K562 (cell line): ENCODE measurements around the gene CCDC9. TPM values are rescaled to one million over a fixed set of nuclear protein-coding genes. Genes with fewer than 3 reads are reported as not detected.
A peak's percentile ranks its signal among the peaks of the same experiment; 100 is the strongest.
"Not testable (repeated sequence)": the region's sequence is repeated elsewhere in the genome, so short reads cannot be mapped to it uniquely, and the experiment has no call there.

ENCODE experiments used
- ATAC-seq: fragments of 200-7000 bp; cut with Tn5 transposase; 3 replicates; pipeline ENCODE4 v1.9.1; 2020; ENCODE audit warnings: moderate library complexity
- BruUV-seq: library from RNA; stranded (reverse); fragments of 400-500 nt; replicated peaks from 2 replicates; lab custom pipeline; 2021; lab: Mats Ljungman, UMichigan
- CTCF ChIA-PET: fragments of 300-600 bp; formaldehyde crosslinking; extraction: SDS; loops from one replicate; lab custom pipeline; 2021; ENCODE audit warnings: low intra/inter-chr PET ratio; lab: Yijun Ruan, JAX
- POLR2A ChIA-PET: fragments of 300-600, 350-650 bp; sonication (Branson Sonifier 250); formaldehyde crosslinking; extraction: SDS; loops from one replicate; lab custom pipeline; 2021; ENCODE audit warnings: antibody characterized with exemption, inconsistent platforms; lab: Yijun Ruan, JAX
- DNase-seq, 4 experiments: peaks; one replicate each; pipeline versions ENCODE4 v3.0.0 to v3.0.0-alpha.2; 2011 to 2018; ENCODE audit warnings: low spot score in 3 of 4, mixed read lengths in 3 of 4; ENCODE audit errors: extremely low read depth in 1 of 4
- FAIRE-seq: peaks from 2 replicates; lab custom pipeline; 2011; peaks lifted over from hg19 to GRCh38; lab: Jason Lieb, UNC
- H2AFZ ChIP-seq: 2 replicates; pipeline ENCODE4 v1.6.0; 2011; ENCODE audit warnings: low read depth, low read length, control low read depth, inconsistent platforms
- H3K27ac ChIP-seq: fragments of 200-600 bp; 3 replicates; pipeline ENCODE4 v1.8.0; 2011; ENCODE audit warnings: low read depth, mild to moderate bottlenecking, control low read depth, inconsistent platforms, low read length, moderate library complexity, mixed read lengths; ENCODE audit errors: extremely low read depth
- H3K27me3 ChIP-seq, 2 experiments: fragments of 300-600 bp in 1 of 2; 2 replicates in 1 of 2; 3 replicates in 1 of 2; pipeline versions ENCODE4 v1.6.0 to v1.8.0; 2011; ENCODE audit warnings: inconsistent platforms in 2 of 2, low read length in 2 of 2, mild to moderate bottlenecking in 1 of 2, mixed read lengths in 1 of 2, moderate library complexity in 1 of 2; ENCODE audit not compliant: control insufficient read depth in 2 of 2, insufficient read depth in 2 of 2
- H3K36me3 ChIP-seq: fragments of 300-600 bp; 3 replicates; pipeline ENCODE4 v1.8.0; 2011; ENCODE audit warnings: mild to moderate bottlenecking, low read length, inconsistent platforms; ENCODE audit not compliant: control insufficient read depth, insufficient read depth
- H3K4me1 ChIP-seq, 2 experiments: fragments of 200-600 bp in 1 of 2; replicated peaks in 1 of 2; 2 replicates in 1 of 2; 3 replicates in 1 of 2; pipeline versions ENCODE4 v1.5.1 to v1.8.0; 2011; ENCODE audit warnings: inconsistent platforms in 2 of 2, low read length in 2 of 2, mild to moderate bottlenecking in 1 of 2, mixed read lengths in 1 of 2, moderate library complexity in 1 of 2; ENCODE audit not compliant: control insufficient read depth in 2 of 2, insufficient read depth in 2 of 2
- H3K4me2 ChIP-seq: 2 replicates; pipeline ENCODE4 v1.6.1; 2011; ENCODE audit warnings: low read length, control low read depth, inconsistent platforms, mixed read lengths; ENCODE audit not compliant: insufficient read depth
- H3K4me3 ChIP-seq: fragments of 200-600 bp; sonication (generic), shearing (Covaris generic); 2 replicates; pipeline ENCODE4 v1.5.1; 2016; ENCODE audit warnings: control low read depth, inconsistent platforms
- H3K79me2 ChIP-seq: fragments of 200-600 bp; 3 replicates; pipeline ENCODE4 v1.8.0; 2011; ENCODE audit warnings: low read length, inconsistent platforms; ENCODE audit not compliant: control insufficient read depth, insufficient read depth
- H3K9ac ChIP-seq, 2 experiments: 2 replicates each; pipeline versions ENCODE4 v1.6.0 to v1.6.1; 2011; ENCODE audit warnings: low read depth in 2 of 2, low read length in 2 of 2, control low read depth in 1 of 2, inconsistent platforms in 1 of 2, mild to moderate bottlenecking in 1 of 2, mixed read lengths in 1 of 2; ENCODE audit not compliant: insufficient read depth in 1 of 2
- H3K9me1 ChIP-seq: one replicate; pipeline ENCODE4 v1.6.0; 2011; ENCODE audit warnings: inconsistent platforms, mild to moderate bottlenecking, low read length, moderate library complexity; ENCODE audit not compliant: control insufficient read depth, insufficient read depth
- H3K9me3 ChIP-seq: replicated peaks from 2 replicates; pipeline ENCODE4 v1.5.1; 2011; ENCODE audit warnings: low read depth, low read length, inconsistent platforms; ENCODE audit not compliant: control insufficient read depth, insufficient read depth
- H4K20me1 ChIP-seq: replicated peaks from 2 replicates; pipeline ENCODE4 v1.6.1; 2011; ENCODE audit warnings: low read length, inconsistent platforms, mixed read lengths; ENCODE audit not compliant: control insufficient read depth, insufficient read depth
- ATF3 ChIP-seq, 2 experiments: fragments of 450-650 bp in 1 of 2; sonication (generic) in 1 of 2; formaldehyde crosslinking in 1 of 2; IDR thresholded peaks in 1 of 2; conservative IDR thresholded peaks in 1 of 2; 2 replicates each; pipeline versions ENCODE4 v1.6.1 to v1.8.1; 2016 to 2023; ENCODE audit warnings: mild to moderate bottlenecking in 2 of 2, moderate library complexity in 2 of 2, inconsistent platforms in 1 of 2, missing genetic modification reagents in 1 of 2
- HLTF ChIP-seq: fragments of 450-650 bp; IDR thresholded peaks from 2 replicates; pipeline ENCODE4 v1.6.1; 2016
- POLR2A ChIP-seq: fragments of 450-650 bp; conservative IDR thresholded peaks from 2 replicates; pipeline ENCODE4 v1.6.1; 2016
- POLR2B ChIP-seq: fragments of 450-650 bp; IDR thresholded peaks from 2 replicates; pipeline ENCODE4 v1.6.1; 2018; ENCODE audit warnings: low read depth; ENCODE audit not compliant: partially characterized antibody
- PRDM10 ChIP-seq: fragments of 450-650 bp; IDR thresholded peaks from 2 replicates; pipeline ENCODE4 v1.6.1; 2018; ENCODE audit not compliant: partially characterized antibody
- TFAM ChIP-seq: fragments of 250-450 bp; sonication (Bioruptor Pico); conservative IDR thresholded peaks from 2 replicates; pipeline ENCODE4 v1.5.0; 2021; ENCODE audit warnings: mild to moderate bottlenecking, moderate library complexity
- ZNF121 ChIP-seq: sonication (generic); formaldehyde crosslinking; conservative IDR thresholded peaks from 2 replicates; pipeline ENCODE4 v1.8.0; 2022; ENCODE audit warnings: missing genetic modification reagents
- ZNF384 ChIP-seq: IDR thresholded peaks from 2 replicates; pipeline ENCODE4 v1.6.1; 2012; ENCODE audit warnings: low read depth, low read length, improper control_type of control experiment
- WGBS: fragments of 100-300 bp; shearing (Covaris generic); methylation state at CpG from one replicate; pipeline ENCODE4 v1.1.6; 2016; ENCODE audit warnings: low coverage, mixed read lengths; ENCODE audit not compliant: insufficient coverage; ENCODE audit errors: missing lambda C conversion rate; 5-methylcytosine and 5-hydroxymethylcytosine counted together
- in situ Hi-C: fragments of 300-500 bp; cut with MboI; formaldehyde crosslinking; loops from 4 replicates; pipeline ENCODE4 v1.15.0; 2018; ENCODE audit warnings: inconsistent platforms, mixed read lengths
- intact Hi-C: fragments of 100-400 bp; cut with micrococcal nuclease; formaldehyde crosslinking; loops from 2 replicates; pipeline ENCODE4 v1.14.2; 2022
- polyA plus RNA-seq, 8 experiments: library from polyadenylated mRNA; depleted of rRNA in 4 of 8; stranded (reverse) in 5 of 8; unstranded in 3 of 8; fragments of >200 nt; fragmentation: Nextera tagmentation in 2 of 8; fragmentation: Illumina TruSeq in 1 of 8; extraction: Ambion mirVana in 2 of 8; extraction: Trizol in 1 of 8; gene quantifications; 2 replicates each; pipeline versions ENCODE4 v1.2.1 to v1.2.3, GENCODE V29; 2011 to 2014; ENCODE audit warnings: inconsistent platforms in 1 of 8, missing spikeins in 1 of 8
- total RNA-seq, 7 experiments: library from RNA; depleted of rRNA in 6 of 7; stranded (reverse); fragments of >200 nt in 6 of 7; fragmentation: Illumina TruSeq in 2 of 7; extraction: Trizol in 2 of 7; gene quantifications; 2 replicates each; pipeline versions ENCODE4 v1.2.1 to v1.2.3, GENCODE V29; 2011 to 2021; ENCODE audit warnings: low replicate concordance in 1 of 7

The CCDC9 gene
- total and polyA plus RNA-seq, 9 of the 15 experiments (the other 6 are each of a cell fraction or from before 2014, with no cell fraction given): 0.23 to 38.6 (median 8.4) TPM

- TF ChIP-seq POLR2A (0 out of 2 replicates have a peak, but pooled peaks have one; percentile 27), HLTF (no peak), POLR2B (no peak), TFAM (no peak), ATF3 (IDR thresholded peaks at IDR 0.05) (no peak), ATF3 (CRISPR knock-in tag; conservative IDR thresholded peaks at IDR 0.05) (no peak)
Observed at GRCh38 chr19:47275791-47276461, 19.6 kb downstream of the CCDC9 start (continued).

GRCh38 chr19:47276513-47276912, 20.2 kb downstream of the CCDC9 start:
- Histone ChIP-seq H3K4me2 (peak overlapping the region; percentile 80), H3K27ac (peak overlapping the region; percentile 78; the same call in 1 of the 3 replicates), H3K4me3 (peak overlapping the region; percentile 60; the same call in 1 of the 2 replicates), H3K79me2 (peaks cover 20% of the 10 kb centered on the region), H3K4me1 (peaks cover 35 to 66% of the 10 kb centered on the region in 2 experiments), H3K36me3 (peaks cover 12% of the 10 kb centered on the region; the same call in 1 of the 3 replicates), H3K9ac (peak overlapping the region; percentile 54 to 95; a peak in 3 of 4 replicates)
- ATAC-seq, CTCF ChIA-PET, DNase-seq, H4K20me1 ChIP-seq, H2AFZ ChIP-seq, H3K9me1 ChIP-seq, H3K27me3 ChIP-seq, H3K9me3 ChIP-seq, intact Hi-C loops, BruUV-seq, in situ Hi-C loops, FAIRE-seq: not testable (repeated sequence)
- 89% methylated on average over 3 of the region's 3 CpGs for WGBS
- POLR2A ChIA-PET: interaction anchor here (0.7 to 3.2 kb wide), 6 partner anchors 9 to 220 kb away, joined by 3 to 25 read pairs (median 5); partner anchors contain the start of gene CCDC9
- TF ChIP-seq PRDM10: peak; percentile 57
- 0 out of 2 replicates have a peak, but pooled peaks have one; percentile 26 for TF ChIP-seq ZNF384
- peak; percentile 62; the same call in 1 of the 2 replicates for TF ChIP-seq ZNF121 (CRISPR knock-in tag)
